ENCODE data around the gene IL19.

- no peak for TF ChIP-seq CREB5 (CRISPR knock-in tag; IDR thresholded peaks at IDR 0.05; ENCODE audit: low read depth)
- TF ChIP-seq ZNF8 (CRISPR knock-in tag; IDR thresholded peaks at IDR 0.05) = no peak
- no peak for TF ChIP-seq PPARA (CRISPR knock-in tag; IDR thresholded peaks at IDR 0.05; ENCODE audit: borderline replicate concordance)
Observed at GRCh38 chr1:206774093-206774492, 3.5 kb downstream of the IL19 start.
